Stimulated activated CD8-positive, alpha-beta memory T cell treated with anti-CD3 and anti-CD28 coated beads, Interleukin-7, amount 100 ng/mL, for 48 hours (primary cell): ENCODE results near the gene CNTNAP5.

Experiments
- DNase-seq, 2 donors: peaks; one replicate each; pipeline ENCODE4 v3.0.0-alpha.2; 2020; ENCODE audit warnings: low read depth in 1 of 2; ENCODE audit errors: extremely low read depth in 1 of 2

Gene CNTNAP5

DNA sequence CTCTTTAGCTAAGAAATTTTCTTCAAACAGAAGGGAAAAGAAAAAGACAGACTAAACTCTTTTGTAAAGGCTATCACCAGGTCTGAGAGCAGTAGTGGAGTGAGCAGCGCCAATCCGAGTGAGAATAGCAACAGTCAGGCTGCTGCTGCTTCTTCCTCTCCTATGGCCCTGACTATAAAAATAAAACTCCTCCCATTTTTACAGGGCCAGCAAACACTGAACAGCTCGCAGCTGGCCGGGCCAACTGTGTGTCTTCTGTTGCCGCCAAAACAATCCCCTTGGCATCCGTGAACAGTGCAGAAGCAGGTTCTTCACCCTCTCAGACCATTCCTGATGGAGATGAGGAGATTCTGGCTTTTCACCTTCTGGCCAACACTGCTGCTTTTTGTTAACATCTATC lies 124.5 kb downstream of the CNTNAP5 start:
- DNase-seq: no peak

DNA sequence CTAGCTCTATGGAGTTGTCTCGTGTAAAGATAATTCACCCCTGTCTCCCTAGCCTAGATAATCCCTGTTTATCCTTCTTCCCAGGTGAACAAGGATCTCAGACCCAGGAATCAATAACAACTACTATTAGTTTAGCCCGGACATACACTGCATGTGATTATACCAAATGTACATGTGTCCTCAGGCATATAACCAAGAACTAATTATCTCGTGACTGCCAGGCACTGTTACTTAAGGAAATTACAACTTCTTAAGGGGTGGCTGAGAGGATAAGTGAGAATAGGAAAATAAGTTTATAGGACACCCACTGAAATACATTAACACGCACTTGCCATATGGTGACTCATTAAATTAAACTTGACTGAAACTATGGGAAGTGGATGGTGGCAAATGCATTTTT lies 126.6 kb downstream of the CNTNAP5 start:
- no peak for DNase-seq

DNA sequence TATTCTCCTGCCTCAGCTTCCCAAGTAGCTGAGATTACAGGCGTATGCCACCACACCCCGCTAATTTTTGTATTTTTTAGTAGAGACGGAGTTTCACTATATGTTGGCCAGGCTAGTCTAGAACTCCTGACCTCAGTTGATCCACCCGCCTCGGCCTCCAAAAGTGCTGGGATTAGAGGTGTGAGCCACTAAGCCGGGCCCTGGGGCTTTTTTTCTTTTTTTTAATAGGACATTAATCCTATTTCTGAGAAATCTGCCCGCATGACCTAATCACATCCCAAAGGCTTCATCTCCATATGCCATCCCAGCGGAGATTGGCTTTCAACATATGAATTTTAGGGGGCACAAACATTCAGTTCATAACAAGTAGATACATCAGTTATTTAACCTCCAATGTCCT lies 128.6 kb downstream of the CNTNAP5 start:
- no peak for DNase-seq

DNA sequence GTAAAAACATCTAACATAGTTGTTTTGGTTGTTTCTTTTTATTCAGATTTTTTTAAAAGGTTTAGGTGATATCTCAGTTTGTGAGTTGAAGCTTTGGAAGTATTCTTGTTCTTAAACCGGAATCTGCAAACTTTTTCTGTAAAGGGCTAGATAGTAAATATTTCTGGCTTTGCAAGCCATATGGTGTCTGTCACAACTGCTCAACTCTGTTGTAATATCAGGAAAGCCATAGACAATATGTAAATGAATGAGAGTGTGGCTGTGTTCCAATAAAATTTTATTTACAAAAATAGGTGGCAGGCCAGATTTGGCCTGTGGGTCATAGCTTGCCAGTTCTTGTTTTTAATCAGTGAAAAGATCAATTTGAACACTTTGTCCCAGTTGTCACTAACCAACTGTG lies 134.1 kb downstream of the CNTNAP5 start:
- DNase-seq: no peak

DNA sequence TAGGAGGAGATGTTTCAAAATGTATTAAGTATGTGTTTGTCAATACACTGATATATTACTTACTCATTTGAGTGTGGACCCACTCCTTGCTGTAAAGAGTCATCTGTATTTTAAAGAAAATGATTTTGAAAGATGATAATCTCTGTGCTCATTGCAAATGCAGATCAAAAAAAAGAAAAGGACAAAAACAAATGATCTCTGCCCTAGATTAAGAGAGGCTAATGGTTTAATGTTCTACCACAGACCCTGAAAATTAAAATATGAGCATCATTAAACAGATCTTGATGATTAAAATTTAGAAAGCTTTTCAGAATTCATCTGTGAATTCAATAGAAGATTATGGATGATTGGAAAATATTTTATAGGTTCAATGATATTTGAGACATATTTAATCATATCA lies 136.5 kb downstream of the CNTNAP5 start:
- no peak for DNase-seq

DNA sequence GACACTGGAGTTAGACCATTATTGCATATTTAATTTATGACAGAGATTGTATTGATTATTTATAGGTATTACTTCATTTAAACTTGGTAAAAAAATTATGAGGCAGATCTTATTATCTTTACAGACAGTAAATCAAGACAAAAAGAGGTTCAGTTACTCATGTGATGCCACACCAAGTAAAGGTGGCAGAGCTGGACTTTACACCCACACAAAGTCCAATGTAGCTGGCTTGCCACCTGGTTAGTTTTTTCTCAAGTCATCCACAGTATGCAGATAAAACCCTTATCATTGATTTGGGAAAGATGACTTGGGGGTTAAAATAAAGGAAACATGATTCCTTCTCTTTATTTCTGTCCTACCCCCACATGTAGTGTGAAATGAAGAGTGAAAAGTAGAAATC lies 137.2 kb downstream of the CNTNAP5 start:
- no peak for DNase-seq

DNA sequence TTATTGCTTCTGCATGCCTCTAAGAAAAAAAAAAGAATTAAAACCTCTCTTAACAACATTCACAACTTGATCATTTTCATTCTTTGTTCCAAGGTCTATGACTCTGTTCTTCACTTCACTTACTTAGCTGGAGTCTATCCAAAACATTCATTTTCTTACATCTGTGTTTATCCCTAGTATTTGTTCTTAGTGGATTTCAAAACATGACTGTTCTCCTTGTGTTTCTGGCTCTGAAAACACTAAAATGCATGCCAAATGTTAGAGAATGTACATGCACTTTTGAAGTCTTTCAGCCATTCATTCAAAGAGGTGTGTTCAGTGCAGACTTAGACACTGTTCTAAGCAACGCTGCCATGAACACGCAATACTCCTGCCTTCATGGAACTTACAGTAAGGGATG lies 138.8 kb downstream of the CNTNAP5 start:
- no peak for DNase-seq

DNA sequence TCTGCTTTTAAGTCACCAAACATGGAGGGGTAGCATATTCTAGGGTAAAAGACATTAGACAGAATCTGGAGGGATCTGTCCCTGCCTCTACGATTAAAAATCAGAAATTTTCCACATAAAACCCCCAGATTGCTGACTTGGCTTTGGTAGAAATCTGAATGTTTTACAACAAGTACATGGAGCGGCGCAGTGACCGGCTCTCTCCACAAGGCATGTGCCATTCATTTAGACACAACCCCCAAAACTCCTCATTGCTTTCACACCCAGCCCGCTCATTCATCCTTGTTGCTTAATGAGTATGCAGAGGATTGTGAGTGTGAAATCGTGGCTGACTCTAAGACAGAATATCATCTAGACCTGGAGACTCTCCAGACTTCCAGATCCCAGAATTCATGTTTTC lies 140.6 kb downstream of the CNTNAP5 start:
- DNase-seq: no peak

DNA sequence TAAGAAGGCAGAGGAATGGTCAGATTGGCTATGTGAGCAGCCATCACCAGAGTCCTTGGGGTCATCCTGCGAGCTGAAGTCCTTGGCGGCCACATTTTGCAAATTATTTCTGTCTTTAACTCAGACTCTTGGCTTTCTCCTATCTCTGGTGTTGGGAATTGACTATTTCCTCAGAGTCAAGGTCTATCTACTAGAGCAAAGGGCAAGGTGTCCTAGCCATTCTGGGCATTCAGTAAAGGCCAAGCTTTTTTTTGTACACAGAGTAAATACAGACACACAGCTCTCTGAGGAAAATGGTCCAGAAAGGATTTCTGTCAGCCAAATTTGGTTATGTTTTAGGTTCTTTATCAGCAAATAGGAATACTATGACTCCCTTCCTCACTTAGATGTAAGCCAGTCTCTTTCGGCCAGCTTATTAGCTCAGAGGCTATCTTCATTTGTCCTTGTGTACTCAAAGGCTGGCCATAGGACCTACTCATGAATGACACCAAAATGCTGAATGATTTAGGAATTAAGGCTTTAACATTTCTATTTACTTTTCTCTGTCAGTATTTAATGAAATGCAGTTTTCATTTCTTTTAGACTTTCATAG lies 146.5 kb downstream of the CNTNAP5 start:
- DNase-seq: no peak

DNA sequence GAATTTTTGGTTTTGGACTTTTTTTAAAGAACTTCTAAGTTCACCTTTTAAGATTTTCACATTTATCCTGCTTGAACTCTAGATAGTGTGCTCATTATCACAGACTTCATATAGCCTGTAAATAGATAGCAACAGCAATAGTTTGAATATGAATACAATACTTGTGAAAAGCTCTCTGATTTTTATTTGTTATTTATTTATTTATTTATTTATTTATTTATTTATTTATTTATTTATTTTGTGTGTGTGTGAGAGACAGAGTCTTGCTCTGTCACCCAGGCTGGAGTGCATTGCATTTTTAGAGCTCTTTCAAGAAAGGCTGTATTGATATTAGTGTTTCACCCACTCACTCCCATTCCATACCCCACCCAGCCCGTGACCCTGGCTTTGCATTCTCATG lies 153.6 kb downstream of the CNTNAP5 start:
- no peak for DNase-seq

DNA sequence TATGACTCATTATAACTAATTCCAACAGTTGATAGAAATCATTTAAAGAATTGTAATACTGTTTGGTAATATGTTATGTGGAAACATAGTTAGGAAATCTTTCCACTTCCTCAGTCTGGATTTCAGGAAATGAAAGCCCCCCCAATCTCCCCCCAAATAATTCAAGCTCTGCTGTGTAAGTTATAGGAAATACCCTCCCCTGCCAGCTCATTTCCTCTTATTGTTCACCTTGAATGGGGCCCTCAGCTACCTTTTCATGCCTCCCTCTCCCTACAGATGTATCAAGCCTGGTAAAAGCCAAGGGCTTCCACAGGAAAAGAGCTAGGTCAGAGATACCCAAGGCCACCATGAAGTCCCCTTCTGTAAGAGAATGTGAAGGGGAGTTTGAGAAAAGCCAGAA lies 155.5 kb downstream of the CNTNAP5 start:
- DNase-seq: no peak

DNA sequence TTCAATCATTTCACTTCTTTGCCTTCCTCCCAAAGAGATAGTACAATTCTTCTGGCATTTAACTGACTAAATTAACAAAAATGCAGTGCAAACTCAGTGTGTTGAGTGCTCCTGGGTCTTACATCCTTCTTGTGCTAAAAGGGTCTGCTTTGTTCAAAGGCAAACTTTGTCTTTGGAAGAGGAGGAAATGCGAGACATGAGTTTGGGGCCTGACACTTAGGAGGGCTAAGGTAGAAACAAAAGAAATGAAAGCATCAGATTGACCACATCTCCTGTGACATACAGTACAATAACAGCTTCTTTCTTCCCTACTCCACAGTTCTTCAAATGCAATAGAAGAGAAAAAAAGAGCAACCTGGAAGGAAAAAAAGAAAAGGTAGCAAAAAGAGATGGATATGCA lies 161.7 kb downstream of the CNTNAP5 start:
- DNase-seq: no peak

DNA sequence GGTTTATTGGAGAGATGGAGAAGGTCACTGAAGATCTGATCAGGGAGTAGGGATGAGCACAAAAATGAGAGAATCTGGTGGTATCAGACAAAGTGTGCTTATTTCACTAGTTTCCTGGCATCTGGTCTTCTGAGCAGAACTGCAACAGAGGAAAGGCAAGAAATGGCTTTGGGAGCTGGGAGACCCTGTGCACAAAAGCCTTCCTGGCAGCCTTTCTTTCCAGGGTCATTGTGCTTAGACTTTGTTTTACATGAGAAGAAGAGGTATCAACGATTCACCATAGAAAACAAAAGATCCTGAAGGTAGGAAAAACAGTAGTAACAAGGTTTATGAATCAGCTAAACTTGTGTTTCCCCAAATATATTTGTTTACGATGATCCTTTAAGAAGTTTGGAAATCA lies 162.9 kb downstream of the CNTNAP5 start:
- DNase-seq: no peak

DNA sequence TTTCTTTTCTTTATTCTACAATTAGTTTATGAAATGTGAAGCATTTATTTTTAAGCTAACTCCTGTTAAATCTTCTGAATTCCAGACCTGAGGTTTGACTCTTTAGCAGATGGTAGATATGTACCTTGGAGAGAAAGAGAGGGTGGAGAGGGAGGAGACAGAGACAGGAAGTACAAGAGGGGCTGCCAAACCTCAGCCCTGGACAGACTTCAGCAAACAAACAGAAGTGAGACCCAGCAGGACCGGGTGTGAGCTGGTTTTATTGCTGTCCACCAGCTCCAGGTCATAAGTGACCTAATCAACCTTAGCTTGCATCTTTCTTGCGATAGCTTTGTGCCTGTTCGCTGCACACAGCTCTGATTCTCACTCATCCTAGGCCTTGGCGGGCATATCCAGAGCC lies 168.6 kb downstream of the CNTNAP5 start:
- DNase-seq: no peak

DNA sequence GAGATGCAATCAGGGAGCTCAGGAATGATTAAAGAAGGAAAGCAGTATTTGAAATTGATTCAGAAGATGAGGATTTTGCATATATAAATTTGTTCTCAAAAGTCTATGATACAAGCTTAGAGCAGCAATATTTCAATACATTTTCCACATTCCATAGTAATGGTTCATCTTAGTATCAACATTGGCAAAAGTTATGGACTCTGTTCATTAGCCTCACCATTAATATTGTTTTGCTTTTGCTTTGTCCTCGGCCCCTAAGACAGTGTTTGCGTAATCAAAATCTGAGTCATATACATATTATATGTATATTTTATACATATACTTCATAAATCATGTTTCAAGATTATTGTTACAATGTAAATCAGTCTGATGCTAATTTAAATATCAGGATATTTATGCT lies 176.6 kb downstream of the CNTNAP5 start:
- no peak for DNase-seq

DNA sequence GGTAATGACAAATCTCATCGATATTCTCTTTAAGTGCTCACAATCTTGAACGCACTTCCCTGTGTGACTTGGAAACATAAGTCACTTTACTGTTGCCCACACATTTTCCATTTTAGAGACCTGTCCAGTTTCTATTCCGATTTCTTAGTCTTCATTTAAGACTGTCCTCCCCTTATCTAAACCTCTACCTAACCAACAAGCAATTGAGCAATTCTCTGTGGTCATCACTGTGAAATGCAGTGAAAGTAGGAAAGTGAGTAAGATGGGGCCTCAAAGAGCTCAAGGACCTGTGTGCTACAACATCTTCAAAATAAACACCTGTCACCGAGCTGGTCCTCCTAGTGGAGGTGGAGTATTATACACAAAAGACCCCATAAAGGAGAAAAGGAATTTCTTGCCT lies 184.4 kb downstream of the CNTNAP5 start:
- no peak for DNase-seq

DNA sequence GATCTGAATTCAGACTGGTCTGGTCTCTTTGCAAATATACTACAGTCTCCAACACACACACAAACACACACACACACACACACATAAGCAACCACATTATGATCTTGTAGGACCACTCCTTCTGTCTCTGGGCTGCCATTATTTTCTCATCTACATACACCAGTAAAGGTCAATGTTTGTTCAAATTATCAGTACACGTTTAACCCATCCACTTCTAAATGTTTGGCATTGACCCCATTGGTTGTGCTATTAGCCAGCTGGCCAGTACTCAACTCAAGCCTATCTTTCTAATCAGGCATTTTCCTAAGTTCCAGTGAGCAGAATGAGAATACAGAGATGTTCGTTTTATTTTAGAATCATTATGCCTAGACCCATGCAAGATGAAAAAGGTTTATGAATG lies 186.4 kb downstream of the CNTNAP5 start:
- no peak for DNase-seq

DNA sequence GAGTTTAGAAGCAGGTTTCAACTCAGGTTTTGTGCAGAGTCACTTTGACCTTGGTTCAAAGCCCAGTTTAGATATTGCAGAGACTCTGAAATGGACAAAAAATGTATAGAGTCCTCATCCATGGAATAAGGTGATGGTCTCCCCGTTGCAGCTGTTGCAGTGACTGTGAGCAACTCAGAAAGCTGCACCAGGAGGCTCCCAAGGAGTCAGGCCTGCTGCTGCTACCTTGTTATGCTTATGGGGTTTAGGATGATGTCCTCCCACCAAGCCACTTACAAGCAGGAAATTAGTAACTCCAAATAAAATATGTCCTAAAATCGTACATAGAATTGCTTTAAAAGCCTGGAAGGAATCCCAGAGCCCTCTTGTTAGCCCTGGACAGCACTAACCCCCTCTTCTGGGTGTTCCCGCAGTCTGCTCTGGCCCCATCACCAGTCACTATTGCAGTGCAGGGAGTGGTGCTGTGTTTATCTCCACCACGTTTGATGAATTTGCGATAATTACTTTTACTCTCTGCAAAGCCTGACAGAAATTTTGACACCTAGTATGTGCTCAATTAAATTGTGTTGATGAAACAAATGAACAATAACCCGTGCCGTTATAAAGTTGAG lies 189.0 kb downstream of the CNTNAP5 start:
- no peak for DNase-seq

DNA sequence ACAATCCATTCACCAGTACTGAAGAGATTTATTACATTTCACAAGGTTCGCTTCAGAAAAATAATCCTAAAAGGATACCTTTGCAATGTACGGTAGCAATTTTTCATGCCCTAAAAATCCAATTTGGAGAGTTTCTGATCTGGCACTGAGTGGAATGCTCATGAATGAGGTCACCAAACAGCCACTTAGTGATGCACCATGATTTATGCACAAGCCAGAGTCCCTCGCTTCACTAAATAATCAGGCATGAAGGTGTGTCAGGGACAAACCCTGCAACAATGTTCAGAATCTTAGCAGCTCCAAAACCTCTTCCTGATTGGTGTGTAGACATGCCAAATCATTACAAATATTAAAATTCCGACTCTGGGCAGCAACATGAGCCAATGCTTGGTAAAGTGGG lies 221.1 kb downstream of the CNTNAP5 start:
- DNase-seq: no peak

DNA sequence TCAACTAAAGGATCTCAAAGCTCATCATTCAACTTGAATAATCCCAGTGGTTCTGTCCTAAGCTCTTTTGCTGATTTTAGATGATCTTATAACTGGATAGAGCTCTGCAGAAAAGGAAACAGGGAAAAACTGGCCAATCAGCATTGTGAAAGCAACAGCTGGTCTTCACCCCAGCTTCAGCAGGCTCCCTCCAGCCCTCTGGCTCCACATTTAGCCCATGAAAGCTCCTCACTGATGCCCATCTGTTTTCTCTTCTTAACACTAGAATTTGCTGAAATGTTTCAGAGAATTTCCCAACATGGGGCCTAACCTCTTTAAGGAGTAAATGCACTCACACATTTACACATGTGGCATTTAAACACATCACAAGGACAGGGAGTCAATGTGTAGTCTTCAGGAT lies 223.3 kb downstream of the CNTNAP5 start:
- no peak for DNase-seq

DNA sequence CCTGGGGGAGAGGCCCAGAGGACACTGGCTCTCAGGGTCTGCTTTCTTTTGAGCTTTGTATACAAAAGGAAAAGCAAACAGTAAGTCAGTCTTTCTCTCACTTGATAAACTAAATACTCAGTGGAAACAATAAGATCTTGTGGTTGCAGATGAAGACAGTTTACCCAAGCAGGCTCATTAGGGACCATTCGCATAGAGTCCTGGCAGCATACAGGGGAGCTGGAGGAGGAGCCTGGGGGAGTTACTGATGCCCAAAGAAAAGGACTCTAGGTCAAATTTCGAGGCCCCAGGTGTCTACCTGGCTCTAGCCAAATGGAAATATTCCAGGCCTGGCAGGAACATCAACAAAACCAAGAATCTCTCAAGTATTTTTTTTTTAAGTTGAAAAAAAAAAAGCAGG lies 225.3 kb downstream of the CNTNAP5 start:
- DNase-seq: no peak

DNA sequence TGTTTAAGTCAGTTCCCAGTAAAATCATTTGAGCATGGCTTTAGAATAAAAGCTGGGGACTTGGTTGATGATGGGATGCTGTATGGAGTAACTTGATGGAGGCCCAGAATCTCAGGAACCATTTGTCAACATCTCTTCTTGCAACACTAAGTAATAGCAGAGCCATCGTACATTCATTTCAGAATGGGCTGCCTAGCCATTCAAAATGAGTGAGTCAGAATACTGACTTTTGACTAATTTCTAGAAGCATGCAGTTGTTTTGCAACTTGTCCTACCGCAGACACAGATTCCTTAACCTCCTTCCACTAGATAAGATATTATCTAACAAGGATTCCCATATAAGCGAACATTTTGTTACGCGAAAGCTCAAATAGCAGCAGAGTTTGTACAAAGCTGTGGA lies 229.5 kb downstream of the CNTNAP5 start:
- DNase-seq: no peak

DNA sequence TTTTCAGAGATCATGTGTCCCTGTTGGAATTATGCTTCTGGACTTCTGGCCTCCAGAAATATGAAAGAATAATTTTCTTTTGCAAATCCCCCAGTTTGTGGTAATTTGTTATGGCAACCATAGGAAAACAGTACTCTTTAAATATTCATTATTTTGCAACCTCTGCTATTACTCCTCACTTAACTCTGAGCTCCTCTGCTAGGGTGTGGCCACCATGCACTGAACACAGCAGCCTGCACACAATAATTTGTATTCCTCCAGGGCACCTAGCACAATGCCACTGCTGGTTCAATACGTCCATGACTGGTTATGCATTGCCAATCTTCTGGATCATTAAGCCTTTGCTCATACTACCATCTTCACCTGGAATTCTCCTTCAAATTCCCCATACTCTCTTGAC lies 232.0 kb downstream of the CNTNAP5 start:
- no peak for DNase-seq
